Neural cell (in vitro differentiated cells): ENCODE data around the gene LIG3. TPM values are rescaled to one million over a fixed set of nuclear protein-coding genes. Genes with fewer than 3 reads are reported as not detected.

ENCODE experiments used
- H2AFZ ChIP-seq: fragments of 200-600, 300-800 bp; sonication (generic), shearing (Covaris generic); 2 replicates; pipeline ENCODE4 v1.6.0; 2014; ENCODE audit warnings: low read depth, mild to moderate bottlenecking, antibody characterized with exemption, low read length, moderate library complexity
- H3F3A ChIP-seq: fragments of 200-600 bp; shearing (Covaris generic); 2 replicates; pipeline ENCODE4 v1.6.1; 2016; ENCODE audit warnings: mild to moderate bottlenecking, moderate library complexity, mixed read lengths, antibody characterized with exemption, low read length; ENCODE audit not compliant: insufficient read depth, poor library complexity, severe bottlenecking
- H3K27ac ChIP-seq: fragments of 200-600, 300-800 bp; sonication (generic), shearing (Covaris generic); 2 replicates; pipeline ENCODE4 v1.5.1; 2014; ENCODE audit warnings: mild to moderate bottlenecking, low read length, moderate library complexity
- H3K27me3 ChIP-seq: fragments of 300-800, 200-600 bp; sonication (generic), shearing (Covaris generic); 2 replicates; pipeline ENCODE4 v1.6.0; 2014; ENCODE audit warnings: mild to moderate bottlenecking, low read depth, low read length, moderate library complexity; ENCODE audit not compliant: insufficient read depth
- H3K36me3 ChIP-seq: fragments of 300-800, 200-600 bp; sonication (generic), shearing (Covaris generic); 2 replicates; pipeline ENCODE4 v1.5.1; 2014; ENCODE audit warnings: mild to moderate bottlenecking, antibody characterized with exemption, low read length, moderate library complexity; ENCODE audit not compliant: insufficient read depth
- H3K4me2 ChIP-seq: fragments of 300-800, 200-600 bp; sonication (generic), shearing (Covaris generic); 2 replicates; pipeline ENCODE4 v1.6.0; 2014; ENCODE audit warnings: mild to moderate bottlenecking, low read length
- H3K4me3 ChIP-seq: fragments of 300-800, 200-600 bp; sonication (generic), shearing (Covaris generic); 2 replicates; pipeline ENCODE4 v1.5.1; 2014; ENCODE audit warnings: mild to moderate bottlenecking, low read length, moderate library complexity
- H3K79me2 ChIP-seq: fragments of 200-600 bp; shearing (Covaris generic); replicated peaks from 2 replicates; pipeline ENCODE4 v1.6.0; 2014; ENCODE audit warnings: mild to moderate bottlenecking, low read length, moderate library complexity; ENCODE audit not compliant: insufficient read depth
- H3K9ac ChIP-seq: fragments of 300-800, 200-600 bp; sonication (generic), shearing (Covaris generic); 2 replicates; pipeline ENCODE4 v1.6.1; 2016; ENCODE audit warnings: mild to moderate bottlenecking, low read length, mixed read lengths
- H3K9me2 ChIP-seq: fragments of 200-600 bp; shearing (Covaris generic); 2 replicates; pipeline ENCODE4 v1.6.1; 2016; ENCODE audit warnings: mild to moderate bottlenecking, low read length, mixed read lengths; ENCODE audit not compliant: insufficient read depth
- H3K9me3 ChIP-seq: fragments of 200-600, 300-800 bp; sonication (generic), shearing (Covaris generic); 2 replicates; pipeline ENCODE4 v1.6.1; 2016; ENCODE audit warnings: mild to moderate bottlenecking, mixed run types, low read length, moderate library complexity, mixed read lengths
- H4K20me1 ChIP-seq: fragments of 200-600 bp; shearing (Covaris generic); 2 replicates; pipeline ENCODE4 v1.6.1; 2016; ENCODE audit warnings: mild to moderate bottlenecking, mixed run types; ENCODE audit not compliant: insufficient read depth
- CTCF ChIP-seq: fragments of 450-650 bp; IDR thresholded peaks from 2 replicates; pipeline ENCODE4 v1.5.1; 2014; ENCODE audit warnings: antibody characterized with exemption, mild to moderate bottlenecking, moderate library complexity; ENCODE audit not compliant: poor library complexity, severe bottlenecking
- EP300 ChIP-seq: fragments of 450-650 bp; conservative IDR thresholded peaks from 2 replicates; pipeline ENCODE4 v1.6.1; 2014; ENCODE audit warnings: antibody characterized with exemption, mild to moderate bottlenecking, moderate library complexity; ENCODE audit not compliant: poor library complexity, severe bottlenecking
- EZH2 ChIP-seq: fragments of 200-600, 300-800 bp; shearing (Covaris generic), sonication (generic); IDR thresholded peaks from 2 replicates; pipeline ENCODE4 v1.6.1; 2014; ENCODE audit warnings: antibody characterized with exemption, low read length, borderline replicate concordance, mild to moderate bottlenecking; ENCODE audit not compliant: insufficient read depth, poor library complexity, severe bottlenecking
- MXI1 ChIP-seq: fragments of 450-650 bp; conservative IDR thresholded peaks from 2 replicates; pipeline ENCODE4 v1.6.1; 2014; ENCODE audit warnings: antibody characterized with exemption, mild to moderate bottlenecking; ENCODE audit not compliant: poor library complexity, severe bottlenecking
- POLR2AphosphoS5 ChIP-seq: IDR thresholded peaks from 2 replicates; pipeline ENCODE4 v1.6.1; 2012
- RAD21 ChIP-seq: fragments of 450-650 bp; conservative IDR thresholded peaks from 2 replicates; pipeline ENCODE4 v1.6.1; 2014; ENCODE audit warnings: antibody characterized with exemption, mild to moderate bottlenecking, moderate library complexity
- SMC3 ChIP-seq: fragments of 450-650 bp; conservative IDR thresholded peaks from 2 replicates; pipeline ENCODE4 v1.6.1; 2014; ENCODE audit warnings: antibody characterized with exemption, mild to moderate bottlenecking, moderate library complexity; ENCODE audit not compliant: poor library complexity
- TAF1 ChIP-seq: IDR thresholded peaks from 2 replicates; pipeline ENCODE4 v1.6.1; 2012; ENCODE audit warnings: low read depth
- polyA plus RNA-seq: library from polyadenylated mRNA; depleted of rRNA; stranded (reverse); fragments of >200 nt; gene quantifications from 2 replicates; pipeline ENCODE4 v1.2.3, GENCODE V29; 2014
- TF ChIP-seq, protein P1 (sequence below): IDR thresholded peaks from 2 replicates; pipeline ENCODE4 v1.6.1; 2012; ENCODE audit warnings: borderline replicate concordance

The LIG3 gene
- polyA plus RNA-seq, 1 donor from 2014 or later: 21.8 TPM

- H2AFZ ChIP-seq: no peak overlapping the region
- TF ChIP-seq SMC3 (no peak), EZH2 (no peak), CTCF (no peak), POLR2AphosphoS5 (no peak), MXI1 (no peak), EP300 (no peak), TAF1 (no peak), RAD21 (no peak)
- TF ChIP-seq, protein P1, sequence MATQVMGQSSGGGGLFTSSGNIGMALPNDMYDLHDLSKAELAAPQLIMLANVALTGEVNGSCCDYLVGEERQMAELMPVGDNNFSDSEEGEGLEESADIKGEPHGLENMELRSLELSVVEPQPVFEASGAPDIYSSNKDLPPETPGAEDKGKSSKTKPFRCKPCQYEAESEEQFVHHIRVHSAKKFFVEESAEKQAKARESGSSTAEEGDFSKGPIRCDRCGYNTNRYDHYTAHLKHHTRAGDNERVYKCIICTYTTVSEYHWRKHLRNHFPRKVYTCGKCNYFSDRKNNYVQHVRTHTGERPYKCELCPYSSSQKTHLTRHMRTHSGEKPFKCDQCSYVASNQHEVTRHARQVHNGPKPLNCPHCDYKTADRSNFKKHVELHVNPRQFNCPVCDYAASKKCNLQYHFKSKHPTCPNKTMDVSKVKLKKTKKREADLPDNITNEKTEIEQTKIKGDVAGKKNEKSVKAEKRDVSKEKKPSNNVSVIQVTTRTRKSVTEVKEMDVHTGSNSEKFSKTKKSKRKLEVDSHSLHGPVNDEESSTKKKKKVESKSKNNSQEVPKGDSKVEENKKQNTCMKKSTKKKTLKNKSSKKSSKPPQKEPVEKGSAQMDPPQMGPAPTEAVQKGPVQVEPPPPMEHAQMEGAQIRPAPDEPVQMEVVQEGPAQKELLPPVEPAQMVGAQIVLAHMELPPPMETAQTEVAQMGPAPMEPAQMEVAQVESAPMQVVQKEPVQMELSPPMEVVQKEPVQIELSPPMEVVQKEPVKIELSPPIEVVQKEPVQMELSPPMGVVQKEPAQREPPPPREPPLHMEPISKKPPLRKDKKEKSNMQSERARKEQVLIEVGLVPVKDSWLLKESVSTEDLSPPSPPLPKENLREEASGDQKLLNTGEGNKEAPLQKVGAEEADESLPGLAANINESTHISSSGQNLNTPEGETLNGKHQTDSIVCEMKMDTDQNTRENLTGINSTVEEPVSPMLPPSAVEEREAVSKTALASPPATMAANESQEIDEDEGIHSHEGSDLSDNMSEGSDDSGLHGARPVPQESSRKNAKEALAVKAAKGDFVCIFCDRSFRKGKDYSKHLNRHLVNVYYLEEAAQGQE: no peak
- H3K9ac ChIP-seq: no peak overlapping the region
- no peaks in the 10 kb centered on the region for H3K9me3 ChIP-seq
- no peak overlapping the region for H3K4me3 ChIP-seq
- no peaks in the 10 kb centered on the region for H3F3A ChIP-seq
- no peaks in the 10 kb centered on the region for H3K79me2 ChIP-seq
- no peaks in the 10 kb centered on the region for H4K20me1 ChIP-seq
- H3K27ac ChIP-seq: no peak overlapping the region
- no peaks in the 10 kb centered on the region for H3K36me3 ChIP-seq
- no peak overlapping the region for H3K4me2 ChIP-seq
- H3K9me2 ChIP-seq: no peaks in the 10 kb centered on the region
- H3K27me3 ChIP-seq: no peaks in the 10 kb centered on the region
Observed at GRCh38 chr17:35052780-35053179, 72.5 kb downstream of the LIG3 start.

DNA sequence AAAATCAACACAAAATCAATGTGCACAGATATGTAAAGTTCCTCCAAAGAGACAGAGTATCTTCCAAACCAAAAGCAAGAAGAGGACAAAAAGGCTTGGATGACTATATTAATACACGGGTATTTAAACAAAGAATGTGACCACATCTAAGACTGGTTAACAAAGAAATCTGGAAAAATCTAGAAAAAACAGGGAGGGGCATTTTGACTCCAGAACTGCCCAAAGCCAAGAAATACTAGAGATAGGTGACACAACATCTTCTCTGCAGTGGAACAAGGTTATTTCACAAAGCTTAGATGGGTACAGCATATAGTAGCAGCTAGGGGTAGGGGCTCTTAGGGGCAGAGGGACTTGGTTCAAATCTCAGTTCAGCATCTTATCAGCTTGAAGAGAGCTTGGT lies 72.9 kb downstream of the LIG3 start:
- H3K9ac ChIP-seq: no peak overlapping the region
- H2AFZ ChIP-seq: no peak overlapping the region
- no peak overlapping the region for H3K4me3 ChIP-seq
- no peaks in the 10 kb centered on the region for H3F3A ChIP-seq
- no peaks in the 10 kb centered on the region for H3K9me2 ChIP-seq
- H3K27ac ChIP-seq: no peak overlapping the region
- no peaks in the 10 kb centered on the region for H3K79me2 ChIP-seq
- no peaks in the 10 kb centered on the region for H4K20me1 ChIP-seq
- H3K36me3 ChIP-seq: no peaks in the 10 kb centered on the region
- no peaks in the 10 kb centered on the region for H3K27me3 ChIP-seq
- H3K9me3 ChIP-seq: no peaks in the 10 kb centered on the region
- no peak overlapping the region for H3K4me2 ChIP-seq
- no peak for TF ChIP-seq SMC3
- no peak for TF ChIP-seq TAF1
- TF ChIP-seq MXI1: no peak
- TF ChIP-seq, protein P1: no peak
- no peak for TF ChIP-seq EZH2
- TF ChIP-seq RAD21: no peak
- no peak for TF ChIP-seq CTCF
- TF ChIP-seq EP300: no peak
- no peak for TF ChIP-seq POLR2AphosphoS5
